Skeletal muscle tissue (tissue), 4 donors: ENCODE measurements around the gene DIAPH2. TPM values are rescaled to one million over a fixed set of nuclear protein-coding genes. Genes with fewer than 3 reads are reported as not detected.

Experiments
- H3K27ac ChIP-seq: one replicate; pipeline ENCODE4 v1.7.0; 2013; ENCODE audit warnings: mild to moderate bottlenecking, low read depth, low read length, inconsistent platforms
- H3K27me3 ChIP-seq, 3 donors: one replicate each; pipeline ENCODE4 v1.7.0; 2013; ENCODE audit warnings: low read length in 3 of 3; ENCODE audit not compliant: control insufficient read depth in 3 of 3, insufficient read depth in 3 of 3
- H3K36me3 ChIP-seq, 3 donors: one replicate each; pipeline ENCODE4 v1.7.0; 2013; ENCODE audit warnings: low read length in 3 of 3; ENCODE audit not compliant: control insufficient read depth in 3 of 3, insufficient read depth in 3 of 3
- H3K4me1 ChIP-seq, 3 donors: one replicate each; pipeline ENCODE4 v1.7.0; 2013; ENCODE audit warnings: low read length in 3 of 3, mild to moderate bottlenecking in 3 of 3; ENCODE audit not compliant: control insufficient read depth in 3 of 3, insufficient read depth in 3 of 3
- H3K4me3 ChIP-seq, 3 donors: one replicate each; pipeline ENCODE4 v1.7.0; 2013; ENCODE audit warnings: low read length in 3 of 3
- H3K9ac ChIP-seq, 3 donors: one replicate each; pipeline ENCODE4 v1.7.0; 2013; ENCODE audit warnings: low read length in 3 of 3, mild to moderate bottlenecking in 3 of 3, moderate library complexity in 2 of 3, low read depth in 1 of 3
- H3K9me3 ChIP-seq, 3 donors: one replicate each; pipeline ENCODE4 v1.7.0; 2013; ENCODE audit warnings: low read length in 3 of 3; ENCODE audit not compliant: control insufficient read depth in 3 of 3
- total RNA-seq: library from RNA; depleted of rRNA; stranded (reverse); fragments of >200 nt; gene quantifications from one replicate; pipeline ENCODE4 v1.2.3, GENCODE V29; 2014
- donor health status: Osteomylitis.

DIAPH2 gene
- total RNA-seq, 1 donor from 2014 or later: 12.0 TPM

DNA sequence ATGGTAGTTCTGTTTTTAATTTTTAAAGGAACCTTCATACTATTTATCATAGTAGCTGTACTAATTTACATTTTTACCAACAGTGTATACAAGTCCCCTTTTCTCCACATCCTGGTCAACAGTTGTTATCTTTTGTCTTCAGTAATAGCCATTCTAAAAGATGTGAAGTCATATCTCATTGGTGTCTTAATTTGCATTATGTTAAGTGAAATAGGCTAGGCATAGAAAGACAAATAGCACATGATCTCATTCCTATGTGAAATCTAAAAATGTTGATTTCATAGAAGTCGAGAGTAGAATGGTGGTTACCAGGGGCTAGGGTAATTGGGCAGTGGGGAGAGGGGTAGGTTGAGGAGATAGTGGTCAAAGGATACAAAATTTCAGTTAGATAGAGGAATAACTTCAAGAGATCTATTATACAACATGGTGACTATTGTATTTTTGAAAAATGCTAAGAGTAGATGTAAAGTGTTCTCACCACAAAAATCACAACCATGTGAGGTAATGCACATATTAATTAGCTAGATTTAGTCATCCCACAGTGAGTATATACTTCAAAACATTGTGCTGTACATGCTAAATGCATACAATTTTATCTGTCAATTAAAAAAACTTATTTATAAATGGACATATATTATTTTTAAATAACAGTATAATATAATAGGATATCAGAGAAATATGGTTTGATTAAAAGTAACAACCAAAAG, 58.9 kb downstream of the DIAPH2 start:
- Histone ChIP-seq H3K27ac (no peak overlapping the region), H3K9ac (no peak overlapping the region), H3K27me3 (no peaks in the 10 kb centered on the region), H3K9me3 (no peaks in the 10 kb centered on the region), H3K4me1 (no peaks in the 10 kb centered on the region), H3K4me3 (no peak overlapping the region), H3K36me3 (peaks cover 0 to 3% (median 3%) of the 10 kb centered on the region in 3 donors)

- Histone ChIP-seq H3K9ac (no peak overlapping the region), H3K9me3 (no peaks in the 10 kb centered on the region), H3K36me3 (peaks cover 0 to 2% (median 0%) of the 10 kb centered on the region in 3 donors), H3K27ac (no peak overlapping the region), H3K4me3 (no peak overlapping the region), H3K27me3 (no peaks in the 10 kb centered on the region), H3K4me1 (no peaks in the 10 kb centered on the region)
Measured at GRCh38 chrX:96752781-96753180, 68.1 kb downstream of the DIAPH2 start.

- Histone ChIP-seq H3K9ac (no peak overlapping the region), H3K27me3 (no peaks in the 10 kb centered on the region), H3K4me3 (no peak overlapping the region), H3K36me3 (peaks cover 0 to 2% (median 0%) of the 10 kb centered on the region in 3 donors), H3K27ac (no peak overlapping the region), H3K4me1 (no peaks in the 10 kb centered on the region), H3K9me3 (no peaks in the 10 kb centered on the region)
Measured at GRCh38 chrX:96753230-96753629, 68.6 kb downstream of the DIAPH2 start.

DNA sequence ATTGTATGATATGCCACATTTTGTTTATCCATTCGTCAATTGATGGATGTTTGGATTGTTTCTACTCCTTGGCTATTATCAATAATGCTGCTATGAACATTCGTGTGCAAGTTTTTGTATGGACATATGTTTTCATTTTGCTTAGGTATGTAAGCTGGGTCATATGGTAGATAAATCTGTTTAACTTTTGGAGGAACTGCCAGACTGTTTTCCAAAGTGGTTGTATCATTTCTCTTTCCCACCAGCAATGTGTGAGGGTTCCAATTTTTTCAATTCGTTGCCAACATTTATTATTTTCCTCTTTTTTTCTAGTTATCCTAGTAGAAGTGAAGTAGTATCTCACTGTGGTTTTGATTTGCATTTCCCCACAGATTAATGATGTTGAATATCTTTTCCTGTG, 71.8 kb downstream of the DIAPH2 start:
- Histone ChIP-seq H3K27ac (no peak overlapping the region), H3K9me3 (no peaks in the 10 kb centered on the region), H3K36me3 (peaks cover 0 to 2% (median 0%) of the 10 kb centered on the region in 3 donors), H3K9ac (no peak overlapping the region), H3K27me3 (no peaks in the 10 kb centered on the region), H3K4me3 (no peak overlapping the region), H3K4me1 (no peaks in the 10 kb centered on the region)

GRCh38 chrX:96761566-96761965, 76.9 kb downstream of the DIAPH2 start:
- H3K4me1 ChIP-seq: no peaks in the 10 kb centered on the region
- H3K9me3 ChIP-seq: no peaks in the 10 kb centered on the region
- H3K4me3 ChIP-seq: no peak overlapping the region
- no peaks in the 10 kb centered on the region for H3K27me3 ChIP-seq
- no peak overlapping the region for H3K9ac ChIP-seq
- H3K36me3 ChIP-seq: no peaks in the 10 kb centered on the region
- no peak overlapping the region for H3K27ac ChIP-seq

- peak overlapping the region in 1 of 3 donors; percentile 1 for H3K4me3 ChIP-seq
- H3K36me3 ChIP-seq: no peaks in the 10 kb centered on the region
- H3K9ac ChIP-seq: peak overlapping the region in 1 of 3 donors; percentile 51
- H3K27me3 ChIP-seq: no peaks in the 10 kb centered on the region
- no peaks in the 10 kb centered on the region for H3K4me1 ChIP-seq
- H3K27ac ChIP-seq: peak overlapping the region; percentile 17
- no peaks in the 10 kb centered on the region for H3K9me3 ChIP-seq
Measured at GRCh38 chrX:96763608-96764007, 79.0 kb downstream of the DIAPH2 start.

- no peak overlapping the region for H3K4me3 ChIP-seq
- H3K9ac ChIP-seq: no peak overlapping the region
- H3K36me3 ChIP-seq: no peaks in the 10 kb centered on the region
- no peaks in the 10 kb centered on the region for H3K4me1 ChIP-seq
- no peaks in the 10 kb centered on the region for H3K27me3 ChIP-seq
- H3K9me3 ChIP-seq: no peaks in the 10 kb centered on the region
- no peak overlapping the region for H3K27ac ChIP-seq
Measured at GRCh38 chrX:96764864-96765263, 80.2 kb downstream of the DIAPH2 start.

- H3K4me1 ChIP-seq: no peaks in the 10 kb centered on the region
Measured at GRCh38 chrX:96770315-96770714, 85.7 kb downstream of the DIAPH2 start.

GRCh38 chrX:96771486-96771885, 86.8 kb downstream of the DIAPH2 start:
- H3K9ac ChIP-seq: no peak overlapping the region
- H3K36me3 ChIP-seq: no peaks in the 10 kb centered on the region
- no peaks in the 10 kb centered on the region for H3K9me3 ChIP-seq

More at GRCh38 chrX:96770315-96770714, 85.7 kb downstream of the DIAPH2 start:
- Histone ChIP-seq H3K36me3 (no peaks in the 10 kb centered on the region), H3K27ac (no peak overlapping the region), H3K9me3 (no peaks in the 10 kb centered on the region), H3K9ac (no peak overlapping the region), H3K27me3 (no peaks in the 10 kb centered on the region), H3K4me3 (no peak overlapping the region)

GRCh38 chrX:96774116-96774515, 89.5 kb downstream of the DIAPH2 start:
- Histone ChIP-seq H3K4me1 (no peaks in the 10 kb centered on the region), H3K27me3 (no peaks in the 10 kb centered on the region), H3K36me3 (no peaks in the 10 kb centered on the region)

More at GRCh38 chrX:96771486-96771885, 86.8 kb downstream of the DIAPH2 start:
- no peaks in the 10 kb centered on the region for H3K4me1 ChIP-seq
- no peak overlapping the region for H3K27ac ChIP-seq
- no peaks in the 10 kb centered on the region for H3K27me3 ChIP-seq
- H3K4me3 ChIP-seq: no peak overlapping the region

More at GRCh38 chrX:96774116-96774515, 89.5 kb downstream of the DIAPH2 start:
- Histone ChIP-seq H3K4me3 (no peak overlapping the region), H3K9me3 (no peaks in the 10 kb centered on the region), H3K9ac (no peak overlapping the region), H3K27ac (no peak overlapping the region)
